Subcutaneous adipose tissue (tissue), 4 donors: ENCODE data around the gene EZR. TPM values are rescaled to one million over a fixed set of nuclear protein-coding genes. Genes with fewer than 3 reads are reported as not detected.

ENCODE experiments used
- total RNA-seq, 4 donors: library from RNA; depleted of rRNA; stranded (reverse); fragments of >200 nt; gene quantifications; one replicate each; pipeline ENCODE4 v1.1.0, GENCODE V29; 2016
- TF ChIP-seq, protein P1 (sequence below): fragments of 450-650 bp; IDR thresholded peaks from one replicate; pipeline ENCODE4 v1.5.1; 2016; ENCODE audit warnings: low read depth, mild to moderate bottlenecking, control low read depth, antibody characterized with exemption, moderate library complexity

Gene EZR
- total RNA-seq, 4 donors from 2014 or later, result 28.6 to 40.3 (median 33.7) TPM

DNA sequence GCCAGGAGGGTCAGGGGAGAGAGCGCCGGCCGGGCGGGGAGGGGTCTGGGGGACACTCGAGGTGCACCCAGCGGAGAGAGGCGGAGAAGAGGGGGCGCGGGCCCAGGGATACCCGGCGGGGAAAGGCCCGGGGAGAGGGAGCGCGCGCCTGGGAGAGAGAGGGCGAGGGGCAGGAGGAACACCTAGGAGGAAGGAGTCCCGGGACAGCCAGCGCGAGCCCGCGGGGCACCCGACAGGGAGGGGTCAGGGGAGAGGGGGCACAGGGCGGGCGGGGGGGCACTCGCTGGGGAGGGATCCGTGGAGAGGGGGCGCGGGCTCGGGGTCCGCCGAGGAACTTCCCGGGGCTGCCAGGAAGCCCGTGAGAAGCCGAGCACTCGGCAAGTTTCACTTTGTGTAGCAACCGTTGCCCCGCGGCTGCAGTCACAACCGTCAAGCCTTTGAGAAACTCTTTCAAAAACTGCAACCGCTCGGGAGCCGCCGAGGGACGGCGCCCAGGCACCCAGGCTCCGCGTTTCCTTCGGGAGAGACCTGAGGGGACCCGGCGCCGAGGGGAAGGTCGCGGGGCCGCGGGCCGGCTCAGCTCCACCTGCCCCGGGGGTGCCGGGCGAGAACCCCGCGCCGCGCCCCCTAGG is 471 bp downstream of the EZR start:
- TF ChIP-seq, protein P1, sequence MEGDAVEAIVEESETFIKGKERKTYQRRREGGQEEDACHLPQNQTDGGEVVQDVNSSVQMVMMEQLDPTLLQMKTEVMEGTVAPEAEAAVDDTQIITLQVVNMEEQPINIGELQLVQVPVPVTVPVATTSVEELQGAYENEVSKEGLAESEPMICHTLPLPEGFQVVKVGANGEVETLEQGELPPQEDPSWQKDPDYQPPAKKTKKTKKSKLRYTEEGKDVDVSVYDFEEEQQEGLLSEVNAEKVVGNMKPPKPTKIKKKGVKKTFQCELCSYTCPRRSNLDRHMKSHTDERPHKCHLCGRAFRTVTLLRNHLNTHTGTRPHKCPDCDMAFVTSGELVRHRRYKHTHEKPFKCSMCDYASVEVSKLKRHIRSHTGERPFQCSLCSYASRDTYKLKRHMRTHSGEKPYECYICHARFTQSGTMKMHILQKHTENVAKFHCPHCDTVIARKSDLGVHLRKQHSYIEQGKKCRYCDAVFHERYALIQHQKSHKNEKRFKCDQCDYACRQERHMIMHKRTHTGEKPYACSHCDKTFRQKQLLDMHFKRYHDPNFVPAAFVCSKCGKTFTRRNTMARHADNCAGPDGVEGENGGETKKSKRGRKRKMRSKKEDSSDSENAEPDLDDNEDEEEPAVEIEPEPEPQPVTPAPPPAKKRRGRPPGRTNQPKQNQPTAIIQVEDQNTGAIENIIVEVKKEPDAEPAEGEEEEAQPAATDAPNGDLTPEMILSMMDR, result no peak

DNA sequence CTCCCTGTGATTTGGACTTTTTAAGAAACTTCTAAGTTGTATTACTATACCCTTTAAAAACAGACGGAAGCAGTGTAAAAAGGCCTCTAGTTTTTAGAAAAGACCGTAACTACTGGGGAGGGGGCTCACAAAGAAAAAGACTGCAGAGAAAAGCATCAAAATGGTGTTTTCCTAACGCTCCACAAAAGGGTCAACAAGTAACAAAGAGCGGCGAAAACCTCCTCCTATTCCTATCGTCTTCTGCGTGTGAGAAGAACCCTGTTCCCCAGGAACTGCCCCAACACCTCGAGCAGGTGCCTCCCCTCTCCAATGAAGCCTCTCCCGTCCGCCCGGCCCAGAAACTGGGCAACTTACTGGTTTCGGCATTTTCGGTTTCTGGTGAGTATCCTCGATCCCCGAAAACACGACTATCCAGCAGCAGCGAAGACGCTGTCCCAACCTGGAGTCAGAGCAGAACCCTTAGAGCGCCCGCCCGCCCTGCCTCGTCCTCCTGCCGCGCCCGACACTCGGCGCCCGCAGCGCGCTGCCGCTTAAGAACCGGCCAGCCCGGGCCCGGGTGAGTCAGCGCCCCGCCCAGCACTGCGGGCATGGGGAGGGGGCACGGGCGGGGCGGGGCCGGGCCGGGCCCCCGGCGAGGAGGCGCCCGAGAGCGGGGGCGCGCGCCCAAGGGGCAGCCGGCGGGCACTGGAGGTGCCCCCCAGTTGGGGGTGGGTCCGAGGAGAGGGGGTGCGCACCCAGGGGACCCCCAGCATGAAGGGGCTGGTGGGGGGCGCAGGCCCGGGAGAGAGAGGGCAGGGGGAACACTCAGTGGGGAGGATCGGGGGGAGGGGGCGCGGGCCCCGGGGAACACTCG is 1.2 kb downstream of the EZR start:
- TF ChIP-seq, protein P1, result no peak

DNA sequence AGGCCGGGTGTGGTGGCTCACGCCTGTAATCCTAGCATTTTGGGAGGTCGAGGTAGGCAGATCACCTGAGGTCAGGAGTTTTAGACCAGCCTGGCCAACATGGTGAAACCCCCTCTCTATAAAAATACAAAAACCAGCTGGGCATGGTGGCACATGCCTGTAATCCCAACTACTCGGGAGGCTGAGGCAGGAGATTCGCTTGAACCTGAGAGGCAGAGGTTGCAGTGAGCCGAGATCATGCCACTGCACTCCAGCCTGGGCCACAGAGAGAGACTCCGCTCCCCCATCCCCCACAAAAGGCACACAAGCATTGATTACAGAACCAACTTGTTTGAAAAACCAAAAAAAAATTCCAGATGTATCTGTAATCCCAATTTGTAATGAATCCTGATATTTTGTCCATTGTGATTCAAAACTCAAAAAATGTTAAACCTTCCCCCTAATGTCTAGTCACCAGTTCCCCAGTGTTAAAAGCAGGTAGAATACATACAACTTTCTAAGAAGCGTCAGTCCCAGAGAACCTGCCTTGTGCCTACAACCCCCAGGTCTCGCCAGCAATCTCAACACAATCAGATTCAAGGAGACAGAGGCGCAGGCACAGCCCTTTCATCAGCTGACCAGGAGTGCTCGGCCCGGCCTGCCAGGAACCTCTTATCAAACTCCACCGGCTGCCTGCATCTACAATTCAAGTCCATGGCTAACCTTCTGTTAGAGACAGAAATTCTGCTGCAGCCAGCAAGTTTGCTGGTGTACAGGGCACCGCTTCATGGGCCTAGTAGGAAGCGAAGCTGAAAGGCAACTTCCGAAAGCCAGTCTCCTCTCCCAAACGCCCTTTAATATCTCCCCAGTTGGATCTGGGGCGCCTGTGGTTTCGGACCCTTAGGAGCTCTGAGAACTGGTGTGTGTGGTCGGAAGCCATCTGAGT is 2.1 kb downstream of the EZR start:
- TF ChIP-seq, protein P1, result no peak

DNA sequence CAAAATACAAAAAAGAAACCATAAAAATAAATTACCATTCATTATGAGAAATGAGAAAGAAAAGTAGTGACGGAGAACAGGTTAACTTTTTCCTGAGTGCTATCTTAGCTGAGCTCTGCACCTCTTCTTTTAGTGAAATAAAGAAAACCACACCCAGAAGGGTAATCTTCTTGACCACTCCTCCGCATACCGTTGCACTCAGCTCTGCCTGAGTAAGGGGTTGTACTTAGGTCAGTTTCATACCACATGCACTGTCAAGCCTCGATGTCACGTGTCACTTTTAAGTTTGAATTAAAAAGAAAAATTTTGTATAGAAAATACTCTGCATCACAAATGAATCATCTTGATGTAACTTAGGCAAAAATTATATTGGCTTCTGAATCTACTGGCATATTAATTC is 2.8 kb downstream of the EZR start:
- TF ChIP-seq, protein P1, result no peak

DNA sequence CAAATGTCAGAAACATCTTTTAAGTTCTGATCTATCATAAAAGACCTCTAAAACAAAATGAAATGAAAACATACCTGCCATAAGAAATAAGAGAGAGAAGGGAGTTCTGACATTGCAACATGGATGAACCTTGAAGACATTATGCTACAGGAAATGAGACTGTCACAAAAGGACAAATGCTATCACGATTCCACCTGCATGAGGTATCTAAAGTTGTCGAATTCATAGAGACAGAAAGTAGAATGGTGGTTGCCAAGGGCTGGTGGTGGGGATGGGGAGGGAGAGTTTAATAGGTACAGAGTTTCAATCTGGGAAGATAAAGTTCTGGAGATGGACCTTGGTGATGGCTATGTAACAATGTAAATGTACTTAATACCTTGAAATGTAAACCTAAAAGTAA is 3.3 kb downstream of the EZR start:
- TF ChIP-seq, protein P1, result no peak

DNA sequence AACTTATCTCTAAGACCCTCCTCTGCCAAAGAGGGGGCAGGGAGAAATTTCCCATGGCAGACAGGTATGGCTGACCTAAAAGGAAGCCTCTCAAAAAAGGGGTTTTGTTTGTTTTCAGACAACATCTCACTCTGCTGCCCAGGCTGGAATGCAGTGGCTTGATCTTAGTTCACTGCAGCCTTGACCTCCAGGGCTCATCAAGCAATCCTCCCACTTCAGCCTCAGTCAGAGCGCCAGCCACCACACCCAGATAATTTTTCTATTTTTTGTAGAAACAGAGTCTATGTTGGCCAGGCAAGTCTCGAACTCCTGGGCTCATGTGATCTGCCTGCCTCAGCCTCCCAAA is 3.8 kb downstream of the EZR start:
- TF ChIP-seq, protein P1, result no peak

DNA sequence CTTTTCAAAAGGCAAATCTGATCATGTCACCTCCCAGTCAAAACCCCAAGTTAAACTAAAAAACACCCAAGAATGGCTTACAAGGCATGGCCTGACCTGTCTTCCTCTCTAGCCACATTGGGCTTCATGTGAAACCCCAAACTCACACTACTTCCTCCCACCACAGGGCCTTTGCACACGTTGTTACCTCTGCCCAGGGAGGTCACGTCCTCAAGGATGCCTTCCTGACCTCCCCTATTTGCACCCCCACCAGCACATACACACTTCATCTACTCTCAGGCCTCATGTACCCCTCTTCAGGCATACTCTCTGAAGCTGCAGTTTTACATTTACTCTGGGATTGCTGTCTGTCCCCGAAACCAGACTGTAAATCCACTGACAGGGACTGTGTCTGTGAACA is 6.1 kb downstream of the EZR start:
- TF ChIP-seq, protein P1, result no peak
